SK-MEL-5 (cell line): Measurements from ENCODE around the gene DOCK6. TPM values are rescaled to one million over a fixed set of nuclear protein-coding genes. Genes with fewer than 3 reads are reported as not detected.
A peak's percentile ranks its signal among the peaks of the same experiment; 100 is the strongest.
"Not testable (repeated sequence)": the region's sequence is repeated elsewhere in the genome, so short reads cannot be mapped to it uniquely, and the experiment has no call there.

Source experiments
- DNase-seq: peaks from one replicate; pipeline ENCODE4 v3.0.0-alpha.2; 2016; ENCODE audit warnings: low read depth, low spot score
- in situ Hi-C: cut with HindIII; loops from 2 replicates; pipeline ENCODE4 v1.10.0; 2016; ENCODE audit warnings: low sequenced_read_pairs, high pct_unique_total_duplicates, low pct_unique_long_range_greater_than_20kb
- total RNA-seq: library from RNA; depleted of rRNA; stranded (reverse); fragments of >200 nt; shearing (Covaris generic); gene quantifications from 2 replicates; pipeline ENCODE4 v1.2.3, GENCODE V29; 2014

The DOCK6 gene
- total RNA-seq, 1 experiment from 2014 or later: 3.9 TPM

DNA sequence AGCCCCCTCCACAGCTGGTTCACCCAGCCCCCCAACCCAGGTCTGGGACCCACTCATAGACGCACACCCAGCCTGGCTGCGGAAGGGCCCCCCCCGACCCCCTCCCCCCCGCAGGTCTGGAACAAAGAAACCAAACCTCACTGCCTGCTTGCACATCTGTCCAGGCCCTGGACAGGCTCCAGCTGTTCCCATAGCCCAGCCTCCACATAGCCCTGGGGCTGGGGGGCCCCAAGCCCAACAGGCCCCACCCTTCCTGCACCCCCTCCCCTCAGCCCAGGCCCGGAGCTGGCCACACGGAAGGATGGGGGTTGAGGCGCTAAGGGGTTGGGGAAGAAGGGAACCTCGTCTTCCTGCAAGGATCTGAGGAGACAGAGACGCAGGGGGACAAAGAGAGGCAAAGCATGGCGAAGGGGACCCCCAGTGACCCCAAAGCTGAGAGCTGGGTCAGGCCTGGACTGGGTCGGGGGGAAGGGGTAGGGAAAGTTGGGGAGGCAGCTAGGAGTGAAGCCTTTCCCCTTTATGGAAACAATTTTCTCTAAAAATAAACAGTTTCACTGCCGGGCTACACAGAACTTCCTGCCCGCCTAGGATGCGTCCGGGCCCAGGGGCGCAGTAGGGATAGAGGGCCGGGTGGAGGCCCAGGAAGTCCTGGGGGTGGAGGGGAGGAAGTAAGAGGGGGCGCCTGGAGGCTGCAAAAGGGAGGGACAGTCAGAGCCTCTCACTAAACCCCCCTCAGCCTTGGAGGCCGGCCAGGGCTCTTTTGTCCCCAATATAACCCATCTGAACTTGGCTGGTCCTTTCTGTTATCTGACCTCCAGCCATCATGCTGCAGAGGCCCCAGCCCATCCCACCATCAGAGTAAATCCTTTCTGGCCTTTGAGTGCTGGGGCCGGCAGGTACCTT lies 67.4 kb downstream of the DOCK6 start:
- no peak for DNase-seq
- in situ Hi-C loops: no loop called here

DNA sequence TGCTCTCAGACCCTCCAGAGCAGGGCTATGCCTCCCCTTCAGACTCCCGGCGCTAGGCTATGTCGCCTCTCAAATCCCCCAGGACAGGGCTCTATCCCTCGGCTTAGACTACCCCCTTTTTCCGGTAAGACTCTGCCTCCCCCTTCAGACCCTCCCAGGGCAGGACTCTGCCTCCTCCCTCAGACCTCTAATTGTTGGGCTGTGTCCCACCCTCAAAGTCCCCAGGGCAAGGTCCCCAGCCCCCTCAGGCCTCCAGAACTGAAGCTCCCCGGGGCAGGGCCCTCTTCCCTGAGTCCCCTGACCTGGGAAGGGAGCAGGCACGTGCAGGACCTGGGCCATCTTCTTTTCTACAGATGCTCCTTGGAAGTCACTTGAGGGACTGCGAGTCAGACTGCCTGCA lies 68.2 kb downstream of the DOCK6 start:
- no peak for DNase-seq
- in situ Hi-C loops: no loop called here

DNA sequence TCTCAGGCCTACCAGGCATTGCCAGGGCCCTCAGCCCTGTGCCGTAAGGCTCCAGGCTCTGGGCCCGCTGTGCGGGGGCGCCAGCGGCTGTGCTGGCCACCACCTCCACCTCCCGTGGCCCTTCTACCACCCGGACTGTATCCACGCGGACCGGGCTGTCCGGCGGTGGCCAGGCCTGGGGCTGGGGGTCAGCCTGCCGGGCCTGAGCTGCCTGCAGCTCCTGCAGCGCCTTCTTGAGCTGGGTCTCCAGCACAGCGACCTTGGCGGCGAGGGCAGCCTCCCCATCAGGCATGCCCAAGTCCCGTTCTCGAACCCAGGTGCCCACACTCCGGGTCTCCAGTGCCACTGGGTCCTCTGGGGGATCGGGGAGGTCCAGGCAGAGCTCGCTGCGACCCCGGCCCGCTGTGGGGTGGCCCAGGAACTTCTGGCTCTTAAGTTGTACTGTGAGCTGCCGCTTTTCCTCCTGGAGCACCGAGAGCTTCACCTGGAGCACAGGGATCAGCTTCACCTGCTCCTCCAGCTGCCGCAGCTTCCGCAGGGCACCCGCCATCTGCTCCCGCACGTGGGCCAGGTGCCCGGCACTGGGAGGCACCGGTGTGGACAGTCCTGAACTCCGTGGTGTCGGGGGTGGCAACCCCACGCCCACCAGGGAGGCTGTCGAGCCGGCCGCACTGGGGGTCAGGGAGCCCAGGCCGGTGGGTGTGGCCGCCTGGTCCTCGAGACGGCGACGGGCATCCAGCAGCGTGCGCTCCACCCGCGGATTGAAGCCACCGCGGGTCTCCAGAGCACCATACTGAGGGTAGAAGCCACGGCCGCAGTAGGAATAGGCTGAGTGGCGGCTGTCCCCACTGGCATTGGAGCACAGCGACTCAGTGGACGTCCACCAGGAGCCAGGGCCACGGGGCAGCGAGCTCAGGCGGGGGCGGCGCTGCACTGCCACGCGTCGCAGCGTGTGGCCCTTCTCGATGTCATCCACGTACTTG lies 69.1 kb downstream of the DOCK6 start:
- DNase-seq: no peak
- in situ Hi-C loops: no loop called here

DNA sequence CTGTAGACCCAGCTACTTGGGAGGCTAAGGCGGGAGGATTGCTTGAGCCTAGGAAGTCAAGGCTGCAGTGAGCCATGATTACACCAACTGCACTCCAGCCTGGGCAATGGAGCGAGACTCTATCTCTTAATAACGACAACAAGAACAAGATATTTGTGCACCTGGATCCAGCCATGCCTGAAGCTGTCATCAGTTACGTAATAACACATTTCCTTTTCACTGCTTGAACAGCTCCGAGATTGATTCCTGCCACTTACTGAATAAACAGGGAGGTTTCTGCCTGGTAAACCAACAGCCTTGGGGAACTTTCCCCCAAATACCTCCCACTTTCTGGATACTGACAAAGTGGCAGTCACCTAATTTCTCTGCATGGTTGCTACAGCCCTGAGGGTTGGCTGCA lies 70.4 kb downstream of the DOCK6 start:
- no peak for DNase-seq
- in situ Hi-C loops: no loop called here

GRCh38 chr19:11191273-11191755 lies 71.0 kb downstream of the DOCK6 start:
- in situ Hi-C loops: no loop called here
- peak; percentile 29 for DNase-seq

GRCh38 chr19:11190501-11190900 lies 71.8 kb downstream of the DOCK6 start:
- in situ Hi-C loops: no loop called here
- no peak for DNase-seq

- in situ Hi-C loops: no loop called here
- no peak for DNase-seq
Measured at GRCh38 chr19:11187441-11187840, 74.9 kb downstream of the DOCK6 start.

GRCh38 chr19:11182994-11183393 lies 79.3 kb downstream of the DOCK6 start:
- in situ Hi-C loops: no loop called here
- DNase-seq: no peak

DNA sequence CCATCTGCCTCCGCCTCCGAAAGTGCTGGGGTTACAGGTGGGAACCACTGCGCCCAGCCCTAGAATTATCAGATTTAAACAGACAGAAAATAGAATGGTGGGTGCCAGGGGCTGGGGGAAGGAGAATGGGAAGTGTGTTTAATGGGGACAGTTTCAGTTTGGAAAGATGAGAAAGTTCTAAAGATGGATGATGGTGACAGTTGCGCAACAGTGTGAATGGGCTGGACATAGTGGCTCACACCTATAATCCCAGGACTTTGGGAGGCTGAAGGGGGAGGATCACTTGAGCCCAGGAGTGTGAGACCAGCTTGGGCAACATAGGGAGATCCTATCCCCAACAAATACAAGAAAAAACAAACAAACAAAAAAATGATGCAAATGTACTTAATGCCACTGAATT lies 80.8 kb downstream of the DOCK6 start:
- no peak for DNase-seq
- in situ Hi-C loops: no loop called here

- DNase-seq, in situ Hi-C loops: not testable (repeated sequence)
Measured at GRCh38 chr19:11180975-11181374, 81.3 kb downstream of the DOCK6 start.

DNA sequence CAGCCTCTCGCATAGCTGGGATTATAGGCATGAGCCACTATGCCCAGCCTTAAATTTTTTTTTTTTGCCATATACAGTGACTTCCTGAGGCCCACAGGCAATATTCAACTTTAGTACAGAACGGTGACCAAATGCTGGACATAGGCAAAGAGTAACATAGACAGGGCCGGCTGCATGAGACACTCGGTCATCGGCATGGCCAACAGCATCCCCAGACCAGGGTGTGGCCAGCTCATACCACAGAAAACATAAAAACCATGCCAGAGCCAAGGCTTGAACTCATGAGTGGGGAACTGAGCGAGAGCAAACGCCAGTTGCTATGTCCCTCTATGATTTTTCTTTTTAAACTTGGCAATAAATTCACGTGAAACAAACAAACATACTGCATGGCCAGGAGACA lies 82.0 kb downstream of the DOCK6 start:
- in situ Hi-C loops: no loop called here
- no peak for DNase-seq

DNA sequence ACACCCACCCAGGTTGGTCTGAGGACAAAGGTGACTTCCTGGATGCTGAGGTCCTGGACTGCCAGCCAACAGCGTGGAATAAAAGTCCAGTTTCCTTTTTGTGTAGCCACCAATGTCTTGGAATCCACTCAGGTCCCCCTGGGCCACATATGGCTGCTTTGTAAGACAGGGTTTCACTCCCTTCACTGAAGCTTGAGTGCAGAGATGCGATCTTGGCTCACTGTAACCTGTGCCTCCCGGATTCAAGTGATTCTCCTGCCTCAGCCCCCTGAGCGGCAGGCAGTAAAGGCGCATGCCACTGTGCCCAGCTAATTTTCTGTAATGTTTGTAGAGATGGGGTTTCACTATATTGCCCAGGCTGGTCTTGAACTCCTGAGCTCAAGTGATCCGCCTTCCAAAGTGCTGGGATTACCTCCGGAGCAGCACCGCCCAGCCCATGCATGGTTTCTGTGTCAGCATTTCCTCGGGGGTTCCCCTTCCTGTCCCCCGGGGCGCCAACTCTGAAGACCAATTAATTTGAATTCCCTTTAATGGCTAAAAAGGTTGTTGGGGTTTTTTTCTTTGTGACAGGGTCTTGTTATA lies 82.5 kb downstream of the DOCK6 start:
- in situ Hi-C loops: no loop called here
- no peak for DNase-seq

DNA sequence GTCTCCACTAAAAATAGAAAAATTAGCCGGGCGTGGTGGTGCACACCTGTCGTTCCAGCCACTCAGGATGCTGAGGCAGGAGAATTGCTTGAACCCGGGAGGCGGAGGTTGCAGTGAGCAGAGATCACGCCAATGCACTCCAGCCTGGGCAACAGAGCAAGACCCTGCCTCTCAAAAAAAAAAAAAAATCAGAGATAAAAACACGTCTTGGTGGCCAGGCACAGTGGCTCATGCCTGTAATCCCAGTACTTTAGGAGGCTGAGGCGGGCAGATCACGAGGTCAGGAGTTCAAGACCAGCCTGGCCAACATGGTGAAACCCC lies 83.2 kb downstream of the DOCK6 start:
- DNase-seq, in situ Hi-C loops: not testable (repeated sequence)

- in situ Hi-C loops: no loop called here
Measured at GRCh38 chr19:11177592-11177991, 84.7 kb downstream of the DOCK6 start.

GRCh38 chr19:11176466-11177193 lies 85.7 kb downstream of the DOCK6 start:
- in situ Hi-C loops: no loop called here
- no peak for DNase-seq

More at GRCh38 chr19:11177592-11177991, 84.7 kb downstream of the DOCK6 start:
- DNase-seq: no peak

DNA sequence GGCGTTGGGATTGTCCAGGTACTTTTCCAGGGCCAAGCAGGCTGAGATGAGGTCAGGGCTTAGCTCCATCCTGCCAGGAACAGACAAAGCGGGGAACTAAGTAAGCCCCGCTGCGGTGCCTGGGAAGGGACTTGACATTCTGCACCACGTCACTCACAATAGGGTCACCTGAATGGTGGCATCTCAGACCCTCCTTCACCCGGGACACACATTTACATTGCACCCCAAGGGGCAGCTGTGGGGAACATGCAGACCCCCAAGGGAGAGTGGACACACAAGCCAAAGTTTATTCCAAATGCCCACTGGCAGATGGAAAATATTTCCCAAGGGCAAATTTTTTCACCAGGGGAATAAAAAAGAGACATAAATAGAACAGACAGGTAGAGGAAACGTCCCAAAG lies 86.4 kb downstream of the DOCK6 start:
- in situ Hi-C loops: no loop called here
- DNase-seq: no peak

- no peak for DNase-seq
- in situ Hi-C loops: no loop called here
Measured at GRCh38 chr19:11174336-11174735, 88.0 kb downstream of the DOCK6 start.
